Endodermal cell (in vitro differentiated cells): ENCODE data around the gene VTI1A. TPM values are rescaled to one million over a fixed set of nuclear protein-coding genes. Genes with fewer than 3 reads are reported as not detected.

Source experiments
- DNase-seq: peaks from one replicate; pipeline ENCODE4 v3.0.0-alpha.2; 2017
- H3K27ac ChIP-seq: 2 replicates; pipeline ENCODE4 v1.5.1; 2013; ENCODE audit warnings: mild to moderate bottlenecking, low read depth, low read length, moderate library complexity
- H3K27me3 ChIP-seq: 2 replicates; pipeline ENCODE4 v1.6.1; 2013; ENCODE audit warnings: mild to moderate bottlenecking, low read length, moderate library complexity; ENCODE audit not compliant: insufficient read depth, control insufficient read depth, poor library complexity, severe bottlenecking
- H3K36me3 ChIP-seq: 2 replicates; pipeline ENCODE4 v1.7.0; 2013; ENCODE audit warnings: mild to moderate bottlenecking, low read length, moderate library complexity; ENCODE audit not compliant: control insufficient read depth, insufficient read depth
- H3K4me1 ChIP-seq: one replicate; pipeline ENCODE4 v1.7.0; 2013; ENCODE audit warnings: low read length; ENCODE audit not compliant: control insufficient read depth, insufficient read depth
- H3K4me3 ChIP-seq: 2 replicates; pipeline ENCODE4 v1.5.1; 2013; ENCODE audit warnings: mild to moderate bottlenecking, low read length, moderate library complexity
- H3K9ac ChIP-seq: 2 replicates; pipeline ENCODE4 v1.6.1; 2013; ENCODE audit warnings: mild to moderate bottlenecking, low read length, moderate library complexity; ENCODE audit not compliant: poor library complexity, severe bottlenecking; ENCODE audit errors: extremely low read depth
- H3K9me3 ChIP-seq: 2 replicates; pipeline ENCODE4 v1.6.1; 2013; ENCODE audit warnings: mild to moderate bottlenecking, low read length, moderate library complexity; ENCODE audit not compliant: control insufficient read depth
- H3K27ac Mint-ChIP-seq: 2 replicates; pipeline ENCODE4 v1.8.0; 2020; ENCODE audit warnings: mixed read lengths
- H3K27me3 Mint-ChIP-seq: 2 replicates; pipeline ENCODE4 v1.8.0; 2021; ENCODE audit warnings: mild to moderate bottlenecking, mixed read lengths; ENCODE audit not compliant: insufficient read depth
- H3K36me3 Mint-ChIP-seq: 2 replicates; pipeline ENCODE4 v1.8.0; 2020; ENCODE audit warnings: low read depth, mixed read lengths
- H3K4me1 Mint-ChIP-seq: 2 replicates; pipeline ENCODE4 v1.8.0; 2020; ENCODE audit warnings: mixed read lengths
- H3K4me3 Mint-ChIP-seq: 2 replicates; pipeline ENCODE4 v1.8.0; 2020; ENCODE audit warnings: mild to moderate bottlenecking, moderate library complexity, mixed read lengths
- H3K9me3 Mint-ChIP-seq: 2 replicates; pipeline ENCODE4 v1.8.0; 2020; ENCODE audit warnings: mild to moderate bottlenecking, mixed read lengths
- CTCF ChIP-seq: fragments of 200-600 bp; sonication (generic); conservative IDR thresholded peaks from 2 replicates; pipeline ENCODE4 v1.5.0; 2021; ENCODE audit warnings: antibody characterized with exemption, mild to moderate bottlenecking
- WGBS, 2 experiments: methylation state at CpG; one replicate each; pipeline versions ENCODE4 v1.1.5 to v1.1.7; 2013; ENCODE audit warnings: missing lambda C conversion rate in 2 of 2, mixed read lengths in 1 of 2; ENCODE audit not compliant: insufficient coverage in 1 of 2, insufficient read length in 1 of 2; 5-methylcytosine and 5-hydroxymethylcytosine counted together
- total RNA-seq, 2 donors: library from RNA; stranded (reverse); fragmentation: NEBNext Ultra II Directional in 1 of 2; extraction: Animal tissue kit (Norgen Biotek cat#: 25700) in 1 of 2; gene quantifications; 2 replicates in 1 of 2; 3 replicates in 1 of 2; pipeline ENCODE4 v1.2.1, GENCODE V29; 2021

Gene VTI1A
- total RNA-seq, 2 donors from 2014 or later: 27.0 to 29.9 TPM

GRCh38 chr10:112826018-112826697 is 379.1 kb downstream of the VTI1A start:
- Histone ChIP-seq H3K36me3 (no peaks in the 10 kb centered on the region), H3K4me3 (no peak overlapping the region), H3K27me3 (no peaks in the 10 kb centered on the region), H3K9me3 (no peaks in the 10 kb centered on the region), H3K27ac (no peak overlapping the region), H3K4me1 (no peaks in the 10 kb centered on the region), H3K9ac (no peak overlapping the region)
- Mint-ChIP-seq H3K27ac (no peak overlapping the region), H3K36me3 (no peaks in the 10 kb centered on the region), H3K4me3 (no peak overlapping the region), H3K4me1 (peaks cover 10% of the 10 kb centered on the region), H3K9me3 (no peaks in the 10 kb centered on the region), H3K27me3 (no peaks in the 10 kb centered on the region)
- TF ChIP-seq CTCF: no peak
- no peak for DNase-seq
- 75 to 81% methylated on average over 7 of the region's 7 CpGs for WGBS, 2 experiments

GRCh38 chr10:112827086-112827485 is 380.1 kb downstream of the VTI1A start:
- WGBS, 2 experiments: 85 to 97% methylated on average over 6 to 14 of the region's 14 CpGs
- no peaks in the 10 kb centered on the region for H3K36me3 Mint-ChIP-seq

GRCh38 chr10:112827951-112828350 is 380.9 kb downstream of the VTI1A start:
- Histone ChIP-seq H3K36me3 (no peaks in the 10 kb centered on the region), H3K4me1 (no peaks in the 10 kb centered on the region), H3K27ac (no peak overlapping the region), H3K4me3 (no peak overlapping the region), H3K9me3 (peaks cover 10% of the 10 kb centered on the region), H3K9ac (no peak overlapping the region), H3K27me3 (no peaks in the 10 kb centered on the region)
- Mint-ChIP-seq H3K9me3 (peaks cover 7% of the 10 kb centered on the region), H3K27ac (no peak overlapping the region), H3K4me1 (peaks cover 20% of the 10 kb centered on the region), H3K36me3 (peaks cover 4% of the 10 kb centered on the region), H3K27me3 (peaks cover 2% of the 10 kb centered on the region), H3K4me3 (no peak overlapping the region)
- no peak for DNase-seq
- no peak for TF ChIP-seq CTCF
- 81 to 100% methylated on average over 2 of the region's 4 CpGs for WGBS, 2 experiments

More at GRCh38 chr10:112827086-112827485, 380.1 kb downstream of the VTI1A start:
- Mint-ChIP-seq H3K4me1 (peaks cover 16% of the 10 kb centered on the region), H3K27ac (no peak overlapping the region), H3K27me3 (peaks cover 2% of the 10 kb centered on the region), H3K4me3 (no peak overlapping the region), H3K9me3 (no peaks in the 10 kb centered on the region)
- H3K36me3 ChIP-seq: no peaks in the 10 kb centered on the region
- DNase-seq: no peak
- no peak for TF ChIP-seq CTCF
- no peak overlapping the region for H3K27ac ChIP-seq
- no peak overlapping the region for H3K4me3 ChIP-seq
- H3K4me1 ChIP-seq: no peaks in the 10 kb centered on the region
- H3K9me3 ChIP-seq: peaks cover 6% of the 10 kb centered on the region
- H3K27me3 ChIP-seq: no peaks in the 10 kb centered on the region
- H3K9ac ChIP-seq: no peak overlapping the region
